ENCODE results near the gene AIFM2. TPM values are rescaled to one million over a fixed set of nuclear protein-coding genes. Genes with fewer than 3 reads are reported as not detected.

The AIFM2 gene
- total RNA-seq, 1 donor from 2014 or later: 1.5 TPM

Other genes with a start within 250 kb of the AIFM2 start
- gene MACROH2A2, start 80.0 kb downstream of the AIFM2 start, total RNA-seq: under 0.01 TPM in 1 of 2 replicates, not detected in the other
- gene TYSND1, start 13.9 kb upstream of the AIFM2 start, total RNA-seq: 4.6 and 5.2 TPM in 2 replicates
- gene SAR1A, start 37.7 kb upstream of the AIFM2 start, total RNA-seq: 114 and 133 TPM in 2 replicates
- gene PPA1, start 100.6 kb upstream of the AIFM2 start, total RNA-seq: 109 and 147 TPM in 2 replicates
- not detected in 2 replicates for gene NPFFR1, start 151.2 kb upstream of the AIFM2 start, total RNA-seq
- 3.4 and 3.5 TPM in 2 replicates for gene LRRC20, start 249.8 kb upstream of the AIFM2 start, total RNA-seq